Activated CD4-positive, alpha-beta T cell treated with anti-CD3 and anti-CD28 coated beads, Interleukin-2, amount 50 U/mL, for 48 hours (primary cell): ENCODE data around the gene WDR76.

ENCODE experiments used
- DNase-seq, 2 experiments: peaks; one replicate each; pipeline ENCODE4 v3.0.0-alpha.2; 2020

WDR76 gene

GRCh38 chr15:43879386-43880355 lies 52.9 kb downstream of the WDR76 start:
- no peak for DNase-seq

- DNase-seq, result no peak
These were observed 53.8 kb downstream of the WDR76 start for GRCh38 chr15:43880406-43881194.

- no peak for DNase-seq
These were observed 54.4 kb downstream of the WDR76 start for GRCh38 chr15:43881245-43881644.

- DNase-seq, result no peak
These were observed 55.1 kb downstream of the WDR76 start for GRCh38 chr15:43881944-43882343.

- DNase-seq, result no peak
These were observed 56.8 kb downstream of the WDR76 start for GRCh38 chr15:43883571-43883970.

GRCh38 chr15:43886558-43886957 lies 59.8 kb downstream of the WDR76 start:
- no peak for DNase-seq

GRCh38 chr15:43887901-43888300 lies 61.1 kb downstream of the WDR76 start:
- DNase-seq, result no peak

GRCh38 chr15:43889042-43889441 lies 62.2 kb downstream of the WDR76 start:
- DNase-seq, result no peak

- DNase-seq, result no peak
These were observed 67.2 kb downstream of the WDR76 start for GRCh38 chr15:43893956-43894355.

GRCh38 chr15:43895586-43895985 lies 68.8 kb downstream of the WDR76 start:
- DNase-seq, result no peak

GRCh38 chr15:43896543-43896942 lies 69.7 kb downstream of the WDR76 start:
- DNase-seq, result no peak

GRCh38 chr15:43898891-43899290 lies 72.1 kb downstream of the WDR76 start:
- no peak for DNase-seq

GRCh38 chr15:43899928-43900327 lies 73.1 kb downstream of the WDR76 start:
- no peak for DNase-seq

GRCh38 chr15:43900996-43901395 lies 74.2 kb downstream of the WDR76 start:
- DNase-seq, result no peak

GRCh38 chr15:43901495-43901894 lies 74.7 kb downstream of the WDR76 start:
- DNase-seq, result no peak

GRCh38 chr15:43903864-43904290 lies 77.1 kb downstream of the WDR76 start:
- DNase-seq, result peak; percentile 45 to 66

GRCh38 chr15:43905755-43906154 lies 79.0 kb downstream of the WDR76 start:
- DNase-seq, result no peak

GRCh38 chr15:43908516-43909050 lies 81.8 kb downstream of the WDR76 start:
- no peak for DNase-seq

- no peak for DNase-seq
These were observed 84.5 kb downstream of the WDR76 start for GRCh38 chr15:43911235-43911781.

GRCh38 chr15:43912208-43912607 lies 85.4 kb downstream of the WDR76 start:
- DNase-seq, result no peak

GRCh38 chr15:43913026-43913780 lies 86.4 kb downstream of the WDR76 start:
- DNase-seq, result no peak

- no peak for DNase-seq
These were observed 87.1 kb downstream of the WDR76 start for GRCh38 chr15:43913941-43914340.
